Body of pancreas (tissue), 4 donors: ENCODE results near the gene USP53.

ENCODE experiments used
- CTCF ChIP-seq, 7 experiments: fragments of 450-650 bp in 4 of 7; fragments of 200-600 bp in 3 of 7; sonication (generic) in 3 of 7; IDR thresholded peaks; one replicate each; pipeline ENCODE4 v1.5.1; 2016 to 2019; ENCODE audit warnings: antibody characterized with exemption in 7 of 7
- POLR2A ChIP-seq, 3 donors: fragments of 450-650 bp; IDR thresholded peaks; one replicate each; pipeline ENCODE4 v1.6.1; 2016; ENCODE audit warnings: antibody characterized with exemption in 3 of 3, mild to moderate bottlenecking in 2 of 3

DNA sequence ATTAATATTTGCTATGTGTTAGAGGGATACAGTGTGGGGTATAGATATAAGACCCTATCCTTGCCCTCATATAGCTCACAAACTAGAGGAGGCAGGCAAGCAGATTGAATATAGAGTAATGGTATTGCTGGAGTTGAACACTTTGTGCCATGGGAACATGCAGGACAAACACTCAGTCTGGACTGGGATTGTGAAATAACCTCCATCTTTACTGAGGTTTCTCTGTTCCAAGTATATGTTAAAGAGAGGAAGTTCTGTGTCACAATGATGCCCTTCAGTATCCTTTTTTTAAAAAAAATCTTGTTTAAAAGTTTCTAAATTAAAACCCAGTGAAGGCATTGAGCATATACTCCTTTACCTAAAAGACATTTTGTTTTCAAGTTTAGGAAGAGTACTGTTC lies 100.7 kb downstream of the USP53 start:
- TF ChIP-seq CTCF (IDR thresholded peaks at IDR 0.05) (no peak), POLR2A (IDR thresholded peaks at IDR 0.05) (no peak)
